B cell (primary cell): Measurements from ENCODE around the gene GIPC3. TPM values are rescaled to one million over a fixed set of nuclear protein-coding genes. Genes with fewer than 3 reads are reported as not detected.
A peak's percentile ranks its signal among the peaks of the same experiment; 100 is the strongest.

ENCODE experiments used
- ATAC-seq: fragments of 200-7000 bp; cut with Tn5 transposase; one replicate; pipeline ENCODE4 v1.10.0; 2021; ENCODE audit warnings: low read depth, mild to moderate bottlenecking, moderate number of reproducible peaks, moderate library complexity
- CTCF ChIA-PET: fragments of 350-600 bp; sonication (Branson Sonifier 250); formaldehyde crosslinking; loops from one replicate; lab custom pipeline; 2021; ENCODE audit warnings: antibody characterized with exemption, inconsistent platforms; lab: Charles Lee
- POLR2A ChIA-PET: fragments of 350-600 bp; sonication (Branson Sonifier 250); formaldehyde crosslinking; loops from one replicate; lab custom pipeline; 2021; ENCODE audit warnings: antibody characterized with exemption; lab: Charles Lee
- DNase-seq: peaks from one replicate; pipeline ENCODE4 v3.0.0; 2013
- H2AFZ ChIP-seq: 2 replicates; pipeline ENCODE4 v1.6.1; 2012; ENCODE audit warnings: mild to moderate bottlenecking, low read depth, low read length; ENCODE audit not compliant: insufficient read depth, poor library complexity, severe bottlenecking
- H3K27ac ChIP-seq, 2 donors: 1 replicate in 1 of 2; 2 replicates in 1 of 2; pipeline ENCODE4 v1.5.1; 2012 to 2013; ENCODE audit warnings: low read length in 2 of 2, mild to moderate bottlenecking in 2 of 2, moderate library complexity in 1 of 2
- H3K27me3 ChIP-seq, 4 experiments: fragments of 200-600 bp in 1 of 4; sonication (generic) in 1 of 4; replicated peaks in 1 of 4; 1 replicate in 2 of 4; 2 replicates in 2 of 4; pipeline versions ENCODE4 v1.6.1 to v1.7.0; 2013 to 2016; ENCODE audit warnings: low read length in 3 of 4, mild to moderate bottlenecking in 2 of 4, mixed read lengths in 1 of 4, moderate library complexity in 1 of 4; ENCODE audit not compliant: insufficient read depth in 4 of 4, control insufficient read depth in 3 of 4; ENCODE audit errors: control extremely low read depth in 1 of 4
- H3K36me3 ChIP-seq, 2 experiments: replicated peaks in 1 of 2; 1 replicate in 1 of 2; 2 replicates in 1 of 2; pipeline versions ENCODE4 v1.6.1 to v1.7.1; 2013; ENCODE audit warnings: low read length in 1 of 2; ENCODE audit not compliant: insufficient read depth in 2 of 2, control insufficient read depth in 1 of 2; ENCODE audit errors: control extremely low read depth in 1 of 2, extremely low read depth in 1 of 2
- H3K4me1 ChIP-seq, 2 donors: fragments of 200-600 bp in 1 of 2; sonication (generic) in 1 of 2; 1 replicate in 1 of 2; 2 replicates in 1 of 2; pipeline versions ENCODE4 v1.5.1 to v1.6.1; 2013 to 2017; ENCODE audit warnings: low read length in 2 of 2; ENCODE audit not compliant: control insufficient read depth in 2 of 2, insufficient read depth in 2 of 2
- H3K4me2 ChIP-seq: replicated peaks from 2 replicates; pipeline ENCODE3; 2012; ENCODE audit warnings: mild to moderate bottlenecking, low read depth, low read length; ENCODE audit not compliant: poor library complexity, severe bottlenecking
- H3K4me3 ChIP-seq, 5 experiments: fragments of 200-600 bp in 1 of 5; sonication (generic) in 1 of 5; 1 replicate in 3 of 5; 2 replicates in 2 of 5; pipeline versions ENCODE4 v1.5.1 to v1.7.0; 2011 to 2016; ENCODE audit warnings: low read length in 4 of 5, mild to moderate bottlenecking in 4 of 5, low read depth in 2 of 5, control low read depth in 1 of 5, moderate library complexity in 1 of 5; ENCODE audit not compliant: insufficient read depth in 1 of 5; ENCODE audit errors: control extremely low read depth in 1 of 5, extremely low read depth in 1 of 5
- H3K79me2 ChIP-seq: fragments of 200-600 bp; sonication (generic); one replicate; pipeline ENCODE4 v1.6.0; 2016; ENCODE audit warnings: low read length; ENCODE audit not compliant: control insufficient read depth, insufficient read depth
- H3K9ac ChIP-seq: fragments of 200-600 bp; sonication (generic); 2 replicates; pipeline ENCODE4 v1.6.1; 2017; ENCODE audit warnings: mild to moderate bottlenecking, low read length, moderate library complexity
- H3K9me3 ChIP-seq, 3 donors: one replicate each; pipeline versions ENCODE4 v1.6.1 to v1.7.1; 2013; ENCODE audit warnings: low read length in 2 of 3; ENCODE audit not compliant: control insufficient read depth in 2 of 3, insufficient read depth in 1 of 3; ENCODE audit errors: control extremely low read depth in 1 of 3
- H4K20me1 ChIP-seq: 2 replicates; pipeline ENCODE4 v1.6.0; 2012; ENCODE audit warnings: mild to moderate bottlenecking, low read length; ENCODE audit not compliant: insufficient read depth, control insufficient read depth, poor library complexity, severe bottlenecking
- H3K27ac Mint-ChIP-seq: one replicate; pipeline ENCODE4 v1.8.0; 2021; ENCODE audit warnings: mixed read lengths
- H3K27me3 Mint-ChIP-seq: one replicate; pipeline ENCODE4 v1.8.0; 2021; ENCODE audit warnings: mixed read lengths
- H3K4me1 Mint-ChIP-seq: one replicate; pipeline ENCODE4 v1.8.0; 2021; ENCODE audit warnings: mixed read lengths
- H3K4me3 Mint-ChIP-seq: one replicate; pipeline ENCODE4 v1.8.0; 2021; ENCODE audit warnings: mixed read lengths
- H3K9me3 Mint-ChIP-seq: one replicate; pipeline ENCODE4 v1.8.0; 2022; ENCODE audit warnings: mixed read lengths; ENCODE audit not compliant: insufficient read depth
- CTCF ChIP-seq: fragments of 200-600 bp; IDR thresholded peaks from one replicate; pipeline ENCODE4 v1.8.0; 2022; ENCODE audit warnings: antibody characterized with exemption, mild to moderate bottlenecking
- EZH2 ChIP-seq: IDR thresholded peaks from 2 replicates; pipeline ENCODE4 v1.6.1; 2012; ENCODE audit warnings: borderline replicate concordance, low read depth, mild to moderate bottlenecking, moderate library complexity, low read length; ENCODE audit not compliant: insufficient read depth, poor library complexity, severe bottlenecking
- WGBS: methylation state at CpG from one replicate; pipeline ENCODE4 v1.1.5; 2013; ENCODE audit warnings: missing lambda C conversion rate; ENCODE audit not compliant: insufficient coverage; 5-methylcytosine and 5-hydroxymethylcytosine counted together
- intact Hi-C: fragments of 100-400 bp; cut with micrococcal nuclease; formaldehyde crosslinking; loops from one replicate; pipeline ENCODE4 v1.10.0; 2022
- polyA plus RNA-seq: library from polyadenylated mRNA; depleted of rRNA; stranded (reverse); fragments of >200 nt; gene quantifications from 2 replicates; pipeline ENCODE4 v1.2.3, GENCODE V29; 2012
- total RNA-seq, 2 donors: library from RNA; stranded (reverse); fragments of 120-200 nt in 1 of 2; gene quantifications; 1 replicate in 1 of 2; 2 replicates in 1 of 2; pipeline versions ENCODE4 v1.2.3 to v1.2.4, GENCODE V29; 2013 to 2022

Gene GIPC3
- total and polyA plus RNA-seq, 2 donors (not counting 1 experiment from before 2014, with no cell fraction given), result 0.47 to 0.48 TPM

- H3K4me3 ChIP-seq, result no peak overlapping the region
- H3K9me3 ChIP-seq, result no peaks in the 10 kb centered on the region
- WGBS, result 91% methylated on average over 14 of the region's 15 CpGs
- no peak overlapping the region for H3K9ac ChIP-seq
- ChIA-PET POLR2A (interaction anchor here (0.5 kb wide), 1 partner anchor 39 kb away, joined by 12 read pairs; no protein-coding TSS in a partner anchor), CTCF (interaction anchor here (1.2 to 5.4 kb wide), 4 partner anchors 9 to 80 kb away, joined by 3 to 47 read pairs (median 20); partner anchors contain the start of genes CACTIN and MFSD12)
- no peaks in the 10 kb centered on the region for H3K27me3 ChIP-seq
- H3K27ac ChIP-seq, result no peak overlapping the region
- H4K20me1 ChIP-seq, result peaks cover 61% of the 10 kb centered on the region
- peak; percentile 63 for TF ChIP-seq CTCF
- no peak for TF ChIP-seq EZH2
- no peak overlapping the region for H3K4me2 ChIP-seq
- ATAC-seq (no peak), DNase-seq (peak; percentile 41)
- Mint-ChIP-seq H3K27me3 (no peaks in the 10 kb centered on the region), H3K27ac (no peak overlapping the region), H3K4me1 (peaks cover 16% of the 10 kb centered on the region), H3K4me3 (no peak overlapping the region), H3K9me3 (no peaks in the 10 kb centered on the region)
- peaks cover 20% of the 10 kb centered on the region for H3K79me2 ChIP-seq
- intact Hi-C loops, result no loop called here
- peaks cover under 1% of the 10 kb centered on the region in 2 donors for H3K4me1 ChIP-seq
- H2AFZ ChIP-seq, result no peak overlapping the region
- peaks cover 0 to 41% of the 10 kb centered on the region in 2 experiments for H3K36me3 ChIP-seq
Observed at GRCh38 chr19:3547301-3547731, 38.0 kb upstream of the GIPC3 start.

GRCh38 chr19:3547767-3548282, 37.5 kb upstream of the GIPC3 start:
- no peak for DNase-seq
- ATAC-seq, result no peak
- Histone ChIP-seq H3K27ac (no peak overlapping the region), H3K9ac (no peak overlapping the region), H3K79me2 (peaks cover 25% of the 10 kb centered on the region), H4K20me1 (peaks cover 61% of the 10 kb centered on the region), H2AFZ (no peak overlapping the region), H3K9me3 (no peaks in the 10 kb centered on the region), H3K4me1 (peaks cover 6% of the 10 kb centered on the region in 2 donors), H3K4me3 (no peak overlapping the region), H3K36me3 (peaks cover 0 to 41% of the 10 kb centered on the region in 2 experiments), H3K27me3 (no peaks in the 10 kb centered on the region), H3K4me2 (no peak overlapping the region)
- intact Hi-C loops, result no loop called here
- peaks cover 21% of the 10 kb centered on the region for H3K4me1 Mint-ChIP-seq
- H3K27ac Mint-ChIP-seq, result no peak overlapping the region
- TF ChIP-seq EZH2 (no peak), CTCF (peak; percentile 39)
- 96% methylated on average over 36 of the region's 36 CpGs for WGBS
- H3K9me3 Mint-ChIP-seq, result no peaks in the 10 kb centered on the region
- CTCF ChIA-PET, result interaction anchor here (3.6 to 5.4 kb wide), 2 partner anchors 9 to 70 kb away, joined by 37 to 47 read pairs; partner anchors contain the start of gene MFSD12
- no peak overlapping the region for H3K4me3 Mint-ChIP-seq
- POLR2A ChIA-PET, result interaction anchor here (0.5 kb wide), 1 partner anchor 39 kb away, joined by 12 read pairs; no protein-coding TSS in a partner anchor
- H3K27me3 Mint-ChIP-seq, result no peaks in the 10 kb centered on the region
